SK-N-SH (cell line): Measurements from ENCODE around the gene PCIF1. TPM values are rescaled to one million over a fixed set of nuclear protein-coding genes. Genes with fewer than 3 reads are reported as not detected.

Experiments
- CTCF ChIA-PET: fragments of 300-600, 350-600 bp; formaldehyde crosslinking; extraction: SDS; loops from one replicate; lab custom pipeline; 2021; lab: Yijun Ruan, JAX
- POLR2A ChIA-PET: fragments of 350-600 bp; sonication (Branson Sonifier 250); formaldehyde crosslinking; extraction: SDS; loops from one replicate; lab custom pipeline; 2020; ENCODE audit warnings: antibody characterized with exemption, inconsistent platforms; lab: Yijun Ruan, JAX
- DNase-seq: peaks from one replicate; pipeline ENCODE4 v3.0.0; 2012
- H2AFZ ChIP-seq: fragments of 200-600 bp; sonication (generic); 2 replicates; pipeline ENCODE4 v1.8.1; 2016; ENCODE audit warnings: antibody characterized with exemption, mild to moderate bottlenecking, low read depth
- H3F3A ChIP-seq: fragments of 200-600 bp; sonication (generic); replicated peaks from 2 replicates; pipeline ENCODE3; 2016; ENCODE audit warnings: antibody characterized with exemption, mild to moderate bottlenecking; ENCODE audit not compliant: insufficient read depth
- H3K27ac ChIP-seq, 2 experiments: fragments of 200-500 bp in 1 of 2; fragments of 200-600 bp in 1 of 2; sonication (Bioruptor generic) in 1 of 2; sonication (generic), shearing (Covaris generic) in 1 of 2; 2 replicates each; pipeline versions ENCODE4 v1.5.1 to v1.6.1; 2014 to 2016; ENCODE audit warnings: low read depth in 2 of 2, inconsistent platforms in 1 of 2, low read length in 1 of 2, mild to moderate bottlenecking in 1 of 2, mixed read lengths in 1 of 2
- H3K27me3 ChIP-seq: fragments of 200-600 bp; sonication (generic), shearing (Covaris generic); 2 replicates; pipeline ENCODE4 v1.6.1; 2016; ENCODE audit warnings: mixed run types; ENCODE audit not compliant: insufficient read depth
- H3K36me3 ChIP-seq, 2 experiments: fragments of 200-500 bp in 1 of 2; fragments of 200-600 bp in 1 of 2; sonication (Bioruptor generic) in 1 of 2; sonication (generic) in 1 of 2; replicated peaks in 1 of 2; 2 replicates each; pipeline versions ENCODE3 to v1.5.1; 2014 to 2016; ENCODE audit warnings: low read length in 1 of 2, mild to moderate bottlenecking in 1 of 2; ENCODE audit not compliant: insufficient read depth in 2 of 2, control insufficient read depth in 1 of 2
- H3K4me1 ChIP-seq, 2 experiments: fragments of 200-500 bp in 1 of 2; fragments of 200-600 bp in 1 of 2; sonication (Bioruptor generic) in 1 of 2; sonication (generic), shearing (Covaris generic) in 1 of 2; 2 replicates each; pipeline versions ENCODE4 v1.5.1 to v1.6.1; 2014 to 2016; ENCODE audit warnings: low read depth in 1 of 2, low read length in 1 of 2, mixed run types in 1 of 2; ENCODE audit not compliant: insufficient read depth in 2 of 2, control insufficient read depth in 1 of 2
- H3K4me2 ChIP-seq: fragments of 200-600 bp; sonication (generic), shearing (Covaris generic); 2 replicates; pipeline ENCODE4 v1.6.1; 2017; ENCODE audit warnings: mixed run types
- H3K4me3 ChIP-seq, 2 experiments: fragments of 200-500 bp in 1 of 2; fragments of 200-600 bp in 1 of 2; sonication (Bioruptor generic) in 1 of 2; sonication (generic), shearing (Covaris generic) in 1 of 2; 2 replicates each; pipeline versions ENCODE4 v1.5.1 to v1.8.1; 2014 to 2016; ENCODE audit warnings: low read depth in 2 of 2, inconsistent platforms in 1 of 2, low read length in 1 of 2, mild to moderate bottlenecking in 1 of 2, mixed read lengths in 1 of 2, moderate library complexity in 1 of 2
- H3K79me2 ChIP-seq: fragments of 200-600 bp; sonication (generic); 2 replicates; pipeline ENCODE4 v1.8.1; 2017; ENCODE audit warnings: mild to moderate bottlenecking; ENCODE audit not compliant: insufficient read depth
- H3K9ac ChIP-seq: fragments of 200-600 bp; sonication (generic); 2 replicates; pipeline ENCODE4 v1.6.1; 2017; ENCODE audit warnings: mixed run types
- H3K9me2 ChIP-seq: fragments of 200-600 bp; sonication (generic); 2 replicates; pipeline ENCODE4 v1.6.1; 2017; ENCODE audit warnings: mixed run types
- H3K9me3 ChIP-seq: fragments of 200-600 bp; sonication (generic); 2 replicates; pipeline ENCODE4 v1.6.1; 2017; ENCODE audit warnings: mixed run types, mild to moderate bottlenecking, moderate library complexity
- H4K20me1 ChIP-seq: fragments of 200-600 bp; sonication (generic); 2 replicates; pipeline ENCODE4 v1.6.1; 2017; ENCODE audit warnings: mild to moderate bottlenecking, mixed run types; ENCODE audit not compliant: insufficient read depth
- ELF1 ChIP-seq: IDR thresholded peaks from 2 replicates; pipeline ENCODE4 v1.4.0; 2012
- EZH2phosphoT487 ChIP-seq: fragments of 200-600 bp; sonication (generic); IDR thresholded peaks from 2 replicates; pipeline ENCODE4 v1.6.1; 2017; ENCODE audit warnings: low read depth, mixed run types, mild to moderate bottlenecking, antibody characterized with exemption, moderate library complexity, borderline replicate concordance
- FOSL2 ChIP-seq: IDR thresholded peaks from 2 replicates; pipeline ENCODE4 v1.4.0; 2012; ENCODE audit warnings: low read depth, mild to moderate bottlenecking, moderate library complexity, borderline replicate concordance
- FOXM1 ChIP-seq: IDR thresholded peaks from 2 replicates; pipeline ENCODE4 v1.4.0; 2012; ENCODE audit warnings: low read depth, mild to moderate bottlenecking
- GABPA ChIP-seq: IDR thresholded peaks from 2 replicates; pipeline ENCODE4 v1.4.0; 2012; ENCODE audit warnings: low read depth, mild to moderate bottlenecking
- GATA2 ChIP-seq: sonication (generic); formaldehyde crosslinking; IDR thresholded peaks from 2 replicates; pipeline ENCODE4 v1.5.0; 2020; ENCODE audit warnings: mild to moderate bottlenecking, missing genetic modification reagents
- IRF3 ChIP-seq: fragments of 150-350 bp; IDR thresholded peaks from 2 replicates; pipeline ENCODE4 v1.6.1; 2016; ENCODE audit warnings: mild to moderate bottlenecking, low read depth, low read length
- JUND ChIP-seq: IDR thresholded peaks from 2 replicates; pipeline ENCODE4 v1.4.0; 2012
- MXI1 ChIP-seq: IDR thresholded peaks from 2 replicates; pipeline ENCODE4 v1.6.1; 2012; ENCODE audit warnings: mild to moderate bottlenecking, low read depth, low read length, improper control_type of control experiment
- POLR2AphosphoS5 ChIP-seq: IDR thresholded peaks from 2 replicates; pipeline ENCODE4 v1.6.1; 2012; ENCODE audit warnings: low read depth, low read length
- RCOR1 ChIP-seq: fragments of 150-350 bp; IDR thresholded peaks from 2 replicates; pipeline ENCODE4 v1.6.1; 2017; ENCODE audit warnings: antibody characterized with exemption, low read length
- RFX5 ChIP-seq: IDR thresholded peaks from 2 replicates; pipeline ENCODE4 v1.6.1; 2012; ENCODE audit warnings: mild to moderate bottlenecking, improper control_type of control experiment, low read length
- RXRA ChIP-seq: IDR thresholded peaks from 2 replicates; pipeline ENCODE4 v1.4.0; 2012; ENCODE audit warnings: low read depth, mild to moderate bottlenecking, borderline replicate concordance
- SIN3A ChIP-seq: IDR thresholded peaks from 2 replicates; pipeline ENCODE4 v1.6.1; 2012; ENCODE audit warnings: low read depth, mild to moderate bottlenecking, low read length, moderate library complexity, borderline replicate concordance
- SMC3 ChIP-seq: IDR thresholded peaks from 2 replicates; pipeline ENCODE4 v1.6.1; 2012; ENCODE audit warnings: low read depth, low read length, improper control_type of control experiment
- TAF1 ChIP-seq: IDR thresholded peaks from 2 replicates; pipeline ENCODE4 v1.6.1; 2012; ENCODE audit warnings: low read depth, mild to moderate bottlenecking, low read length, moderate library complexity, borderline replicate concordance
- TCF12 ChIP-seq: IDR thresholded peaks from 2 replicates; pipeline ENCODE4 v1.4.0; 2012
- USF1 ChIP-seq: IDR thresholded peaks from 2 replicates; pipeline ENCODE4 v1.4.0; 2012; ENCODE audit warnings: low read depth, borderline replicate concordance
- YY1 ChIP-seq: IDR thresholded peaks from 2 replicates; pipeline ENCODE4 v1.4.0; 2012; ENCODE audit warnings: low read depth, mild to moderate bottlenecking
- WGBS: methylation state at CpG from one replicate; pipeline ENCODE4 v1.1.6; 2017; ENCODE audit warnings: low lambda C conversion rate; 5-methylcytosine and 5-hydroxymethylcytosine counted together
- polyA plus RNA-seq, 3 experiments: library from polyadenylated mRNA; depleted of rRNA; stranded (reverse); fragments of >200 nt; gene quantifications; 2 replicates each; pipeline ENCODE4 v1.2.3, GENCODE V29; 2012
- TF ChIP-seq, protein P1 (sequence below): IDR thresholded peaks from 2 replicates; pipeline ENCODE4 v1.4.0; 2012; ENCODE audit warnings: low read depth
- TF ChIP-seq, protein P2 (sequence below): fragments of 200-600 bp; sonication (generic); IDR thresholded peaks from 2 replicates; pipeline ENCODE4 v1.6.1; 2017; ENCODE audit warnings: antibody characterized with exemption, mild to moderate bottlenecking, moderate library complexity

The PCIF1 gene
- polyA plus RNA-seq, 1 of the 3 experiments (the other 2 are of a cell fraction) = 23.1 TPM

DNA sequence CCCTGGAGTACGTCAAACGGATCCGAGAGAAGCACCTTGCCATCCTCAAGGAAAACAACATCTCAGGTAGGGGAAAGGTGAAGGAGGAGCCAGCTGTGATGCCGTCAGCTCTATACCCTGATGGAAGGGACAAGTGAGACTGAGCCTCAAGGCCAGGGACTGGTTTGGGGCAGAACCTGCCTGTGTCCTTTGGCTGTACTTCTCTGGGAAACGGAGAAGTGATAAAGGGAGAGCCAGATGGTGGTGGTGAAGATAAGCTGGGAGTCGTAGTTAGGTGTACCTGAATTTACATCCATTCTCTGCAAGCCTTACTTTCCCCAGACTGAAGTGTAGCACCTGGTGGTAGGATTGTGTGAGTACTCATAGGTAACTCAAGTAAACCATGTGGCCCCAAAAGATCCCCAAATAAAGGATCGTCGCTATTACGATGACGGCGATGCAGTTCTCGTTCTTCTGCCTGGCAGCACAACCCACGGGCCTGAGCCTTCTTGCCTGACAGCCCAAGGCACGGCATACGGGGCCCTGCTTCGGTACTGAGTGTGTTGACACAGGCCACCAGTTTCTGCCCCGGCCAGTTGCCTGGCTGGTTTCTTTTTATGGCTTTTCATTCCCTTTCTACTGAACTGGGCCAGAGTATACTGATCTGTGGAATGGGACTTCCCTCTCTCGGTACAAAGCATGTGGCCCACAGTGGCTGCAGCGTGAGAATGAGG is 10.6 kb downstream of the PCIF1 start:
- Histone ChIP-seq H3K4me3 (no peak overlapping the region), H2AFZ (no peak overlapping the region), H3K27me3 (no peaks in the 10 kb centered on the region), H3K9me2 (no peaks in the 10 kb centered on the region), H3K9me3 (no peaks in the 10 kb centered on the region), H3K27ac (no peak overlapping the region), H3K4me1 (peaks cover 0 to 5% of the 10 kb centered on the region in 2 experiments; a peak in 1 of 4 replicates), H4K20me1 (no peaks in the 10 kb centered on the region), H3K4me2 (no peak overlapping the region), H3K9ac (no peak overlapping the region), H3K36me3 (peaks cover 32 to 86% of the 10 kb centered on the region in 2 experiments), H3K79me2 (no peaks in the 10 kb centered on the region), H3F3A (no peaks in the 10 kb centered on the region)
- ChIA-PET CTCF (interaction anchor here (0.9 to 1.7 kb wide), 2 partner anchors 11 to 15 kb away, joined by 3 to 5 read pairs; partner anchors contain the start of gene PCIF1), POLR2A (interaction anchor here (0.7 to 1.3 kb wide), 2 partner anchors 11 to 35 kb away, joined by 3 to 4 read pairs; no protein-coding TSS in a partner anchor)
- DNase-seq = no peak
- WGBS = 96% methylated on average over 18 of the region's 19 CpGs
- TF ChIP-seq YY1 (no peak), TCF12 (no peak), IRF3 (no peak), RXRA (no peak), MXI1 (no peak), FOSL2 (no peak), RFX5 (no peak), SMC3 (no peak)
- TF ChIP-seq, protein P1, sequence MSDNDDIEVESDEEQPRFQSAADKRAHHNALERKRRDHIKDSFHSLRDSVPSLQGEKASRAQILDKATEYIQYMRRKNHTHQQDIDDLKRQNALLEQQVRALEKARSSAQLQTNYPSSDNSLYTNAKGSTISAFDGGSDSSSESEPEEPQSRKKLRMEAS = no peak

DNA sequence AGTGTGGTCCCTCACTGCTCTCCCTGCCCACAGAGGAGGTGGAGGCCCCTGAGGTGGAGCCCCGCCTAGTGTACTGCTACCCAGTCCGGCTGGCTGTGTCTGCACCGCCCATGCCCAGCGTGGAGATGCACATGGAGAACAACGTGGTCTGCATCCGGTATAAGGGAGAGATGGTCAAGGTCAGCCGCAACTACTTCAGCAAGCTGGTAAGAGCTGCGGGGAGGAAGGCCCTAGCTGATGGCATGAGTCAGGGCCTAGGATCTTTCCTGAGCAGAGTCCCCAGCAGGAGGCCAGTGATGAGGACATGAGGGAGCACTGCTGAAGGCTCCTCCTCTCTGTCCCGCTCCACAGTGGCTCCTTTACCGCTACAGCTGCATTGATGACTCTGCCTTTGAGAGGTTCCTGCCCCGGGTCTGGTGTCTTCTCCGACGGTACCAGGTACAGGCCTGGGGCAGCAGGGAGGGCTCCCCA is 11.2 kb downstream of the PCIF1 start:
- H3K9me3 ChIP-seq = no peaks in the 10 kb centered on the region
- CTCF ChIA-PET = interaction anchor here (4.4 kb wide), 1 partner anchor 24 kb away, joined by 27 read pairs; no protein-coding TSS in a partner anchor
- no peaks in the 10 kb centered on the region for H4K20me1 ChIP-seq
- H3K9me2 ChIP-seq = no peaks in the 10 kb centered on the region
- no peaks in the 10 kb centered on the region for H3K27me3 ChIP-seq
- H3K9ac ChIP-seq = no peak overlapping the region
- no peak overlapping the region for H3K4me3 ChIP-seq
- peaks cover 0 to 5% of the 10 kb centered on the region in 2 experiments; a peak in 1 of 4 replicates for H3K4me1 ChIP-seq
- no peak for DNase-seq
- H2AFZ ChIP-seq = no peak overlapping the region
- no peaks in the 10 kb centered on the region for H3K79me2 ChIP-seq
- 87% methylated on average over 6 of the region's 13 CpGs for WGBS
- no peaks in the 10 kb centered on the region for H3F3A ChIP-seq
- POLR2A ChIA-PET = no interaction called here
- H3K36me3 ChIP-seq = peaks cover 26 to 84% of the 10 kb centered on the region in 2 experiments
- H3K27ac ChIP-seq = no peak overlapping the region
- no peak overlapping the region for H3K4me2 ChIP-seq
- TF ChIP-seq RCOR1 = no peak
- TF ChIP-seq RFX5 = no peak
- TF ChIP-seq POLR2AphosphoS5 = no peak
- TF ChIP-seq, protein P2, sequence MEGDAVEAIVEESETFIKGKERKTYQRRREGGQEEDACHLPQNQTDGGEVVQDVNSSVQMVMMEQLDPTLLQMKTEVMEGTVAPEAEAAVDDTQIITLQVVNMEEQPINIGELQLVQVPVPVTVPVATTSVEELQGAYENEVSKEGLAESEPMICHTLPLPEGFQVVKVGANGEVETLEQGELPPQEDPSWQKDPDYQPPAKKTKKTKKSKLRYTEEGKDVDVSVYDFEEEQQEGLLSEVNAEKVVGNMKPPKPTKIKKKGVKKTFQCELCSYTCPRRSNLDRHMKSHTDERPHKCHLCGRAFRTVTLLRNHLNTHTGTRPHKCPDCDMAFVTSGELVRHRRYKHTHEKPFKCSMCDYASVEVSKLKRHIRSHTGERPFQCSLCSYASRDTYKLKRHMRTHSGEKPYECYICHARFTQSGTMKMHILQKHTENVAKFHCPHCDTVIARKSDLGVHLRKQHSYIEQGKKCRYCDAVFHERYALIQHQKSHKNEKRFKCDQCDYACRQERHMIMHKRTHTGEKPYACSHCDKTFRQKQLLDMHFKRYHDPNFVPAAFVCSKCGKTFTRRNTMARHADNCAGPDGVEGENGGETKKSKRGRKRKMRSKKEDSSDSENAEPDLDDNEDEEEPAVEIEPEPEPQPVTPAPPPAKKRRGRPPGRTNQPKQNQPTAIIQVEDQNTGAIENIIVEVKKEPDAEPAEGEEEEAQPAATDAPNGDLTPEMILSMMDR = no peak
- no peak for TF ChIP-seq IRF3
- TF ChIP-seq ELF1 = no peak
- TF ChIP-seq SIN3A = no peak
- TF ChIP-seq GATA2 = no peak
- TF ChIP-seq FOSL2 = no peak
- no peak for TF ChIP-seq USF1
- TF ChIP-seq EZH2phosphoT487 = no peak
- no peak for TF ChIP-seq GABPA
- TF ChIP-seq TAF1 = no peak
- no peak for TF ChIP-seq FOXM1
- TF ChIP-seq JUND = no peak
- TF ChIP-seq RXRA = no peak
